ENCODE measurements around the gene ABHD12.

Gene ABHD12

GRCh38 chr20:25250508-25250907 lies 140.1 kb downstream of the ABHD12 start:
- Histone ChIP-seq H3K36me3 (ENCODE audit: low read length) (no peaks in the 10 kb centered on the region), H3K4me2 (ENCODE audit: low read depth, low read length, poor library complexity, severe bottlenecking) (no peak overlapping the region), H2AFZ (ENCODE audit: low read depth, low read length, severe bottlenecking) (no peak overlapping the region), H3F3A (ENCODE audit: insufficient read depth) (peaks cover 7% of the 10 kb centered on the region), H3K9ac (ENCODE audit: low read length) (no peak overlapping the region), H3K27me3 (ENCODE audit: low read length) (no peaks in the 10 kb centered on the region), H3K9me3 (ENCODE audit: insufficient read depth, low read length) (no peaks in the 10 kb centered on the region), H3K9me2 (replicated peaks; ENCODE audit: insufficient read depth, low read length) (no peaks in the 10 kb centered on the region), H3K27ac (ENCODE audit: low read depth, low read length) (no peak overlapping the region), H3K4me3 (ENCODE audit: insufficient read depth, low read length, poor library complexity, severe bottlenecking) (no peak overlapping the region), H4K20me1 (ENCODE audit: low read depth, low read length) (peaks cover 6% of the 10 kb centered on the region; the same call in 1 of the 2 replicates), H3K79me2 (ENCODE audit: insufficient read depth, low read length) (no peaks in the 10 kb centered on the region; the same call in 1 of the 2 replicates)
- TF ChIP-seq CTCF (IDR thresholded peaks at IDR 0.05; ENCODE audit: insufficient read depth, low read length, poor library complexity, severe bottlenecking) (no peak), EZH2phosphoT487 (conservative IDR thresholded peaks at IDR 0.05; ENCODE audit: low read length) (no peak)

Data from SU-DHL-6 (cell line).